GM12878 (cell line): ENCODE results near the gene SRXN1. TPM values are rescaled to one million over a fixed set of nuclear protein-coding genes. Genes with fewer than 3 reads are reported as not detected.

ENCODE experiments used
- ATAC-seq: fragments of 200-7000 bp; cut with Tn5 transposase; 3 replicates; pipeline ENCODE4 v1.9.1; 2020; ENCODE audit warnings: mild to moderate bottlenecking, moderate library complexity
- BruUV-seq: library from RNA; stranded (reverse); fragments of 400-500 nt; replicated peaks from 2 replicates; lab custom pipeline; 2021; lab: Mats Ljungman, UMichigan
- CTCF ChIA-PET: fragments of 300-600 bp; sonication (Branson Sonifier 250); formaldehyde crosslinking; extraction: SDS; loops from one replicate; lab custom pipeline; 2021; ENCODE audit warnings: inconsistent platforms; lab: Yijun Ruan, JAX
- POLR2A ChIA-PET: fragments of 350-600 bp; formaldehyde crosslinking; extraction: SDS; loops from one replicate; lab custom pipeline; 2021; ENCODE audit warnings: inconsistent platforms; lab: Charles Lee
- RAD21 ChIA-PET: fragments of 300-600 bp; sonication (Branson Sonifier 250); formaldehyde crosslinking; loops from one replicate; lab custom pipeline; 2023; ENCODE audit warnings: antibody characterized with exemption; ENCODE audit not compliant: unreplicated experiment; lab: Charles Lee
- SMC1A ChIA-PET: fragments of 300-600 bp; sonication (Branson Sonifier 250); formaldehyde crosslinking; loops from one replicate; lab custom pipeline; 2023; ENCODE audit not compliant: unreplicated experiment, uncharacterized antibody; lab: Charles Lee
- DNase-seq: peaks from one replicate; pipeline ENCODE4 v3.0.0-alpha.2; 2011; ENCODE audit warnings: low read depth, low spot score
- FAIRE-seq: peaks from 3 replicates; lab custom pipeline; 2011; peaks lifted over from hg19 to GRCh38; lab: Jason Lieb, UNC
- H2AFZ ChIP-seq: 2 replicates; pipeline ENCODE4 v1.6.0; 2011; ENCODE audit warnings: low read depth, low read length, control low read depth; ENCODE audit not compliant: control insufficient read depth
- H3K27ac ChIP-seq: 2 replicates; pipeline ENCODE4 v1.5.1; 2011; ENCODE audit warnings: control low read depth; ENCODE audit not compliant: control insufficient read depth, insufficient read depth
- H3K27me3 ChIP-seq, 2 experiments: replicated peaks in 1 of 2; 2 replicates each; pipeline versions ENCODE4 v1.6.0 to v1.6.1; 2011; ENCODE audit warnings: low read length in 1 of 2; ENCODE audit not compliant: control insufficient read depth in 2 of 2, insufficient read depth in 2 of 2
- H3K36me3 ChIP-seq, 2 experiments: 2 replicates each; pipeline ENCODE4 v1.5.1; 2011; ENCODE audit warnings: low read length in 1 of 2; ENCODE audit not compliant: control insufficient read depth in 2 of 2, insufficient read depth in 2 of 2
- H3K4me1 ChIP-seq: 2 replicates; pipeline ENCODE4 v1.6.1; 2011; ENCODE audit warnings: mild to moderate bottlenecking, low read length, moderate library complexity, mixed read lengths; ENCODE audit not compliant: control insufficient read depth, insufficient read depth
- H3K4me2 ChIP-seq: 2 replicates; pipeline ENCODE4 v1.6.0; 2011; ENCODE audit warnings: control low read depth; ENCODE audit not compliant: control insufficient read depth, insufficient read depth
- H3K4me3 ChIP-seq: fragments of 200-600 bp; sonication (generic); 2 replicates; pipeline ENCODE4 v1.5.1; 2016
- H3K79me2 ChIP-seq: 2 replicates; pipeline ENCODE4 v1.6.0; 2011; ENCODE audit warnings: low read length; ENCODE audit not compliant: control insufficient read depth, insufficient read depth
- H3K9ac ChIP-seq: 2 replicates; pipeline ENCODE4 v1.8.0; 2011; ENCODE audit warnings: low read length, control low read depth, mixed read lengths; ENCODE audit not compliant: control insufficient read depth, insufficient read depth
- H3K9me3 ChIP-seq: replicated peaks from 3 replicates; pipeline ENCODE4 v1.5.1; 2011; ENCODE audit warnings: mild to moderate bottlenecking, low read length; ENCODE audit not compliant: control insufficient read depth, insufficient read depth
- H4K20me1 ChIP-seq: 2 replicates; pipeline ENCODE4 v1.6.0; 2011; ENCODE audit not compliant: control insufficient read depth, insufficient read depth
- ATF7 ChIP-seq: fragments of 450-650 bp; IDR thresholded peaks from 2 replicates; pipeline ENCODE4 v1.6.1; 2016; ENCODE audit warnings: low read depth, mild to moderate bottlenecking
- ETV6 ChIP-seq, 2 experiments: fragments of 450-650 bp in 1 of 2; IDR thresholded peaks in 1 of 2; conservative IDR thresholded peaks in 1 of 2; 2 replicates each; pipeline ENCODE4 v1.6.1; 2014; ENCODE audit warnings: antibody characterized with exemption in 1 of 2, borderline replicate concordance in 1 of 2, low read depth in 1 of 2, mild to moderate bottlenecking in 1 of 2, moderate library complexity in 1 of 2
- NBN ChIP-seq: fragments of 450-650 bp; IDR thresholded peaks from 2 replicates; pipeline ENCODE4 v1.6.1; 2016
- WGBS: methylation state at CpG from one replicate; pipeline ENCODE4 v1.1.6; 2016; ENCODE audit warnings: low lambda C conversion rate; ENCODE audit not compliant: insufficient replicate concordance, insufficient coverage; ENCODE audit errors: missing lambda C conversion rate; 5-methylcytosine and 5-hydroxymethylcytosine counted together
- in situ Hi-C: fragments of 300-500 bp; cut with MboI; formaldehyde crosslinking; loops from 9 replicates; pipeline ENCODE4 v1.14.3; 2018; ENCODE audit warnings: mixed read lengths
- intact Hi-C: fragments of 100-400 bp; cut with micrococcal nuclease; formaldehyde crosslinking; loops from one replicate; pipeline ENCODE4 v1.14.2; 2022; ENCODE audit not compliant: unreplicated experiment
- polyA plus RNA-seq, 11 experiments: library from polyadenylated mRNA; depleted of rRNA in 4 of 11; unstranded in 6 of 11; stranded (reverse) in 5 of 11; fragments of >200 nt; fragmentation: Nextera tagmentation in 4 of 11; fragmentation: Illumina TruSeq in 1 of 11; extraction: Ambion mirVana in 4 of 11; extraction: Trizol in 1 of 11; gene quantifications; 1 replicate in 1 of 11; 2 replicates in 10 of 11; pipeline versions ENCODE4 v1.2.1 to v1.2.3, GENCODE V29; 2011 to 2016; ENCODE audit warnings: inconsistent platforms in 2 of 11, missing spikeins in 2 of 11, low read depth in 1 of 11
- total RNA-seq, 4 experiments: library from RNA; depleted of rRNA in 3 of 4; stranded (reverse); fragments of >200 nt in 3 of 4; fragmentation: Illumina TruSeq in 1 of 4; extraction: Trizol in 1 of 4; gene quantifications; 2 replicates each; pipeline versions ENCODE4 v1.2.1 to v1.2.3, GENCODE V29; 2013 to 2021
- TF ChIP-seq, protein P1 (sequence below): fragments of 150-350 bp; IDR thresholded peaks from 2 replicates; pipeline ENCODE4 v1.6.1; 2016; ENCODE audit warnings: low read depth, low read length

SRXN1 gene
- total and polyA plus RNA-seq, 10 of the 15 experiments (the other 5 are each of a cell fraction or from before 2014, with no cell fraction given): 4.1 to 20.5 (median 15.6) TPM

DNA sequence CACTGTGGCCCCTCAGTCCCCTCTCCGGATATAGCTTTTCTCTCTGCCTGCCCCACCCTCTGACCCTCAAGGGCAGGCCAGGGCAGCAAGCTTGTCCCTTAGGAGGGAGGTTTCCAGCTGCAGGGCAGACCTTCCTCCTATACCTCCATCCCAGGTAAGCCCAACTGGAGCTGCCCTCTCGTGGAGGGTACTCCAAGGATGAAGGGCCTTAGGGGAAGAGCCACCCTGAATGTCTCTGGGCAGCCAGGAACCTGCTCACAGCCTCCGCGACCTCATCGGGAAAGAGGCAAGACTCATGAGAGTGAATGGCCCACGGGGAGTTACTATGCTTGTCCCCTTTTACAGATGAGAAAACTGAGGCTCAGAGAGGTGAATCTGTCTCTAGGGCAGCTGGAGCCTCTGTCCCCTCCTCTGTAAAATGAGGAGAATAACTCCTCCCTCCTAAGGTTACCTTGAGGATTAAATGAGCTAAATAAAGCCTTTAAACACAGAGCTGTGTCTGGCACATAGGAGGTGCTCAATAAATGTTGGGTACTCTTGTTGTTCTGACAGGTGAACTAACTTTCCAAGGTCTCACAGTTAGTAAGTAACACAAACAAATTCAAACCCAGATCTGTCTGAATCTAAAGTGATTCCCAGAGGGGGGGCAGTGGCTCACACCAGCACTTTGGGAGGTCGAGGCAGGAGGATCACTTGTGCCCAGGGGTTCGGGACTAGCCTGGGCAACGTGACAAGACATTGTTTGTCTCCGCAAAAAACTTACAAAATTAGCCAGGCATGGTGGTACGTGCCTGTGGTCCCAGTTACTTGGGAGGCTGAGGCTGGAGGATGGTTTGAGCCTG, 12.1 kb downstream of the SRXN1 start:
- DNase-seq (no peak), FAIRE-seq (no peak), ATAC-seq (no peak)
- Histone ChIP-seq H3K9me3 (no peaks in the 10 kb centered on the region), H3K9ac (no peak overlapping the region), H3K27me3 (no peaks in the 10 kb centered on the region; a peak in 1 of 4 replicates), H3K4me1 (no peaks in the 10 kb centered on the region), H3K27ac (no peak overlapping the region), H3K79me2 (no peaks in the 10 kb centered on the region)
- intact Hi-C loops (no loop called here), in situ Hi-C loops (no loop called here)
- ChIA-PET RAD21 (interaction anchor here (1.7 kb wide), 1 partner anchor 78 kb away, joined by 4 read pairs; no protein-coding TSS in a partner anchor), SMC1A (interaction anchor here (1.0 to 1.1 kb wide), 2 partner anchors 51 to 78 kb away, joined by 3 to 4 read pairs; no protein-coding TSS in a partner anchor), POLR2A (no interaction called here), CTCF (interaction anchor here (0.6 to 2.2 kb wide), 4 partner anchors 16 to 109 kb away, joined by 3 to 7 read pairs (median 4); no protein-coding TSS in a partner anchor)
- TF ChIP-seq ATF7 (no peak), ETV6 (conservative IDR thresholded peaks at IDR 0.05 in 1 of 2, IDR thresholded peaks at IDR 0.05 in 1 of 2; ENCODE audit: borderline replicate concordance in 1 of 2, low read depth in 1 of 2) (no peak), NBN (no peak)
- TF ChIP-seq, protein P1, sequence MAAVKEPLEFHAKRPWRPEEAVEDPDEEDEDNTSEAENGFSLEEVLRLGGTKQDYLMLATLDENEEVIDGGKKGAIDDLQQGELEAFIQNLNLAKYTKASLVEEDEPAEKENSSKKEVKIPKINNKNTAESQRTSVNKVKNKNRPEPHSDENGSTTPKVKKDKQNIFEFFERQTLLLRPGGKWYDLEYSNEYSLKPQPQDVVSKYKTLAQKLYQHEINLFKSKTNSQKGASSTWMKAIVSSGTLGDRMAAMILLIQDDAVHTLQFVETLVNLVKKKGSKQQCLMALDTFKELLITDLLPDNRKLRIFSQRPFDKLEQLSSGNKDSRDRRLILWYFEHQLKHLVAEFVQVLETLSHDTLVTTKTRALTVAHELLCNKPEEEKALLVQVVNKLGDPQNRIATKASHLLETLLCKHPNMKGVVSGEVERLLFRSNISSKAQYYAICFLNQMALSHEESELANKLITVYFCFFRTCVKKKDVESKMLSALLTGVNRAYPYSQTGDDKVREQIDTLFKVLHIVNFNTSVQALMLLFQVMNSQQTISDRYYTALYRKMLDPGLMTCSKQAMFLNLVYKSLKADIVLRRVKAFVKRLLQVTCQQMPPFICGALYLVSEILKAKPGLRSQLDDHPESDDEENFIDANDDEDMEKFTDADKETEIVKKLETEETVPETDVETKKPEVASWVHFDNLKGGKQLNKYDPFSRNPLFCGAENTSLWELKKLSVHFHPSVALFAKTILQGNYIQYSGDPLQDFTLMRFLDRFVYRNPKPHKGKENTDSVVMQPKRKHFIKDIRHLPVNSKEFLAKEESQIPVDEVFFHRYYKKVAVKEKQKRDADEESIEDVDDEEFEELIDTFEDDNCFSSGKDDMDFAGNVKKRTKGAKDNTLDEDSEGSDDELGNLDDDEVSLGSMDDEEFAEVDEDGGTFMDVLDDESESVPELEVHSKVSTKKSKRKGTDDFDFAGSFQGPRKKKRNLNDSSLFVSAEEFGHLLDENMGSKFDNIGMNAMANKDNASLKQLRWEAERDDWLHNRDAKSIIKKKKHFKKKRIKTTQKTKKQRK: no peak
- TF ChIP-seq, all 136 proteins: peak for 0
- no TSS peak for BruUV-seq
- Histone ChIP-seq H3K4me2 (no peak overlapping the region), H3K4me3 (no peak overlapping the region), H4K20me1 (no peaks in the 10 kb centered on the region), H3K36me3 (no peaks in the 10 kb centered on the region), H2AFZ (no peak overlapping the region)
- 51% methylated on average over 11 of the region's 11 CpGs for WGBS
